VCaP (cell line): Measurements from ENCODE around the gene PDE2A.

Experiments
- H3K27ac ChIP-seq: fragments of 450-650 bp; 2 replicates; pipeline ENCODE4 v1.5.1; 2017
- TF ChIP-seq, protein P1 (sequence below): fragments of 450-650 bp; conservative IDR thresholded peaks from 2 replicates; pipeline ENCODE4 v1.5.1; 2017; ENCODE audit warnings: mild to moderate bottlenecking, moderate library complexity

Gene PDE2A

GRCh38 chr11:72673943-72674828, at the start of gene PDE2A:
PDE2A (minus strand) TSS chr11:72674422; CDS start chr11:72674207, 215 bp downstream.
- peak within 1 kb of the TSS; percentile 28; the same call in 1 of the 2 replicates for H3K27ac ChIP-seq
- TF ChIP-seq, protein P1, sequence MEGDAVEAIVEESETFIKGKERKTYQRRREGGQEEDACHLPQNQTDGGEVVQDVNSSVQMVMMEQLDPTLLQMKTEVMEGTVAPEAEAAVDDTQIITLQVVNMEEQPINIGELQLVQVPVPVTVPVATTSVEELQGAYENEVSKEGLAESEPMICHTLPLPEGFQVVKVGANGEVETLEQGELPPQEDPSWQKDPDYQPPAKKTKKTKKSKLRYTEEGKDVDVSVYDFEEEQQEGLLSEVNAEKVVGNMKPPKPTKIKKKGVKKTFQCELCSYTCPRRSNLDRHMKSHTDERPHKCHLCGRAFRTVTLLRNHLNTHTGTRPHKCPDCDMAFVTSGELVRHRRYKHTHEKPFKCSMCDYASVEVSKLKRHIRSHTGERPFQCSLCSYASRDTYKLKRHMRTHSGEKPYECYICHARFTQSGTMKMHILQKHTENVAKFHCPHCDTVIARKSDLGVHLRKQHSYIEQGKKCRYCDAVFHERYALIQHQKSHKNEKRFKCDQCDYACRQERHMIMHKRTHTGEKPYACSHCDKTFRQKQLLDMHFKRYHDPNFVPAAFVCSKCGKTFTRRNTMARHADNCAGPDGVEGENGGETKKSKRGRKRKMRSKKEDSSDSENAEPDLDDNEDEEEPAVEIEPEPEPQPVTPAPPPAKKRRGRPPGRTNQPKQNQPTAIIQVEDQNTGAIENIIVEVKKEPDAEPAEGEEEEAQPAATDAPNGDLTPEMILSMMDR = no peak

- TF ChIP-seq, protein P1 = no peak
- peak overlapping the region; percentile 93 for H3K27ac ChIP-seq
Measured at GRCh38 chr11:72723508-72723907, 49.3 kb upstream of the PDE2A start.

DNA sequence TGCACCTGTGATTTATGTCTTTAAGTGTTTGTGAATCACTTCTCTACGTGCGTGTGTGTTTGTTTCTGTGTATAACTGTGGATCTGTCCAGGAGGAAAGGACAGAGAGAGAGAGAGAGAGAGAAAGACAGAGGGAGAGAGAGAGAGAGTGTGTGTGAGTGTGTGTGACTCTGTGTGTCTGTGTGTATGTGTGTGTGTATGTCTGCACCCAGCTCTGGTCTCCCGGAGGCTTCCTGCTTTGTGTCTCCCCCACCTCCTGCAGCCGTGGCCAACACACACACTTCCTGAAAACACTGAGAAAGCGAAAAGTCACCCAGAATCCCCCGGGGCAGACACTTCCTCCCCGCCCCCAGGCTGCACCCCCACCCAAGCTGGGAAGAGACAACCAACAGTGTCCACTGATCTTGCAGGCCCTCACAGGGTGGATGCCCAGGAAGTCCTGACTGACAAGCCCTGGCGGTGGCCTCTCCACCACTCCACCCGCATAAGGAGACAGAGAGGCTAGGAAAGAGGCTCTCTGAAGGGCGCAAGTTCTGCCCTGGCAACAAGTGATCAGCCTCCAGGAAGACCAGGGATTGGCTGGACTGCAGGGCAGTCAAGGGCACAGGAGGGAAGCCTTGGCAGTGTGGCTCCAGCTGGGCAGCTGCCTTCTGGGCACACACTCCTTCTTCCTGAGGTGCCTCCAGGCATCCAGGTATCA, 48.0 kb upstream of the PDE2A start:
- peak overlapping the region; percentile 93 for H3K27ac ChIP-seq

GRCh38 chr11:72721689-72722049, 47.4 kb upstream of the PDE2A start:
- TF ChIP-seq, protein P1 = no peak
- H3K27ac ChIP-seq = peak overlapping the region; percentile 93

More for the DNA sequence above, 48.0 kb upstream of the PDE2A start:
- TF ChIP-seq, protein P1 = no peak

- peak overlapping the region; percentile 93 for H3K27ac ChIP-seq
- TF ChIP-seq, protein P1 = no peak
Measured at GRCh38 chr11:72721276-72721675, 47.1 kb upstream of the PDE2A start.

DNA sequence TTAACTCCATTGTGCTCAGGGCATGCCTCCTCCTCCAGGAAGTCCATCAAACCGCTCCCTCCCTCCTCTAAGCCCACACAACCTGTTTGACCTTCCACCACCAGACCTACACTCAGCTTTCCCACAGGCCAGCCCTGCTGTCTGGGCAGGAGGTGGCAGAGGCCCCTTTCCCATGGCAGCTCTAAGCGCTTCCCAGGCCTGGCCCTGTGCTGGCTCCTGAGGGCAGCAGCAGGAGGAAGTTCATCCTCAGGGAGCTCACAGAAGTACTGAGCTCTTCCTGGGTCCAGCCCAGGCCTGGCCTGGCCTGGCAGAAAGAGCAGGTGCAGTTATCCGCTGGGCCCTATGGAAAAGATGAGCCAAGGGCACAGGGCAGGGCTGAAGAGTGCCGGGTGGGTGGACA, 46.6 kb upstream of the PDE2A start:
- TF ChIP-seq, protein P1 = no peak
- peak overlapping the region; percentile 93; the same call in 1 of the 2 replicates for H3K27ac ChIP-seq

DNA sequence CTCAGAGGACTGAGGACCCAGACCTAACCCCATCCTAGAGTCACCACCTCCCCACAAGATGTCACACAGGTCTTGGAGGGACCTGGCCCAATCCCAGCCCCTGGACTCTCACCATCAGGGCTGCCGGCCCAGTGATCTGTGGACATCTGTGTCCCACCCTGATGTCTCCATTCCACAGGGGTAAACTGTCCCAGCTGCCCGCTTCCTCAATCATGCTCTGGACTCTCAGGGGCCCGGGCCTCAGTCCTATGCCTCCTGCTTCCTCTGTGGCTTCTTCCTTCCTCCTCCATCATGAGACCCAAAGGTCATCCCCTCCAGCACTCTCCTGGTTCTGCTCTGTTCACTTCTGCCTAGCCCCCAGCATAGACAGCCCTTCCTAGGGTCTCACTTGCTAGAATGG, 45.8 kb upstream of the PDE2A start:
- H3K27ac ChIP-seq = peak overlapping the region; percentile 93; the same call in 1 of the 2 replicates
- TF ChIP-seq, protein P1 = no peak
